ENCODE measurements around the gene HDAC3.

The HDAC3 gene

DNA sequence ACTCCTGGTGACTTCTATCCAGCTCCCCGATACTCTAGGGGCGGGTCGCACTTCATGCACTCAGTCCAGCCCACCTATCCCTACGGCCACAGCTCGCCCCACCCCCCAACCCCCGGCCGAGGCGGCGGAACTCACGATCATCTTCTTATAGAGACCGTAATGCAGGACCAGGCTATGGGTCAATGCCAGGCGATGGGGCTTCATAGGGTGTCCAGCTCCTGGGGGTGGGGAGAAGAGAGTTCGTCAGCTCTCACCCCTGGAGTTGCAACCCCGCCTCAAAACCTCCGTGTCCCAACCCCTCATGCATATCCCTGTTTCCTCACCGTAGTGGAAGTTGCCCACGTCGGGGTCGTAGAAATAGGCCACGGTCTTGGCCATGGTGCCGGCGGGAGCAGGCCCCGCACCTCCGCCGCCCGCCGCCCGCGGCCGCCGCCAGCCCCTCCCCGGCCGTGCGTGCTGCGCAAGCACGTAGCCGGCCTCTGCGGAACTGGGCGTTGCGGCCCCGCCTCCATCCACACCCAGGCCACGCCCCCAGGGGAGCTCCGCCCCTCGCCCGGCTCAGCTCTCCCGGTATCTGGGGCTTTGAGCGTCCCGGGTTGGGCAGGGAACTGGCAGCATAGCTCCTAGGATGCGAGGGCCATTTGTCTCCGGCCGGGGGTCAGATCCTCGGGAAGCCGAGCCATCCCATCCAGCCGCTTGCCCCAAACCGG is at the start of gene HDAC3, which contains the start of gene RELL2:
Gene HDAC3 (minus strand): TSS at position 437 of the 710 bp plus-strand sequence. CDS start 59 bp downstream, at position 378.
Gene RELL2 (plus strand): TSS at position 585 of the 710 bp plus-strand sequence. CDS start 1,229 bp downstream, outside the sequence.
- peak; percentile 87 for DNase-seq (ENCODE audit: low read depth)

DNA sequence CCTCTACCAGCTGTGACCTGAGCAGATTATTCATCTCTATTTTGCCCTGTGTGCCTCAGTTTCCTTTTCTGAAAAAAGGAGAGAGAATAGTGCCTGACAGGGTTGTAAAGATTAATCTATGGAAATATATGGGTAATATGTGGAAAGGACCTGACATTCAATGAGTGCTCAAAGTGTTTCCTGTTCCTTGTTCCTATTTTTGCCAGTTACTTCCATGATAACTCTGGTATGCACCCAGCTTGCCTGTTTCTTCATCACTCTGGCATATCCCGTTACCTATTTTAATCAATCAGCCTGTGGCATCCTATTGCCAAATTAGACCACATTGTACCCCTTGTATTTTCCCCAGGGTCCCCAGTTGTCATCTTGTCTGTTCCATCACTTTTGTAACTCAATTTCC is 48.9 kb upstream of the HDAC3 start:
- no peak for DNase-seq (ENCODE audit: low read depth)

DNA sequence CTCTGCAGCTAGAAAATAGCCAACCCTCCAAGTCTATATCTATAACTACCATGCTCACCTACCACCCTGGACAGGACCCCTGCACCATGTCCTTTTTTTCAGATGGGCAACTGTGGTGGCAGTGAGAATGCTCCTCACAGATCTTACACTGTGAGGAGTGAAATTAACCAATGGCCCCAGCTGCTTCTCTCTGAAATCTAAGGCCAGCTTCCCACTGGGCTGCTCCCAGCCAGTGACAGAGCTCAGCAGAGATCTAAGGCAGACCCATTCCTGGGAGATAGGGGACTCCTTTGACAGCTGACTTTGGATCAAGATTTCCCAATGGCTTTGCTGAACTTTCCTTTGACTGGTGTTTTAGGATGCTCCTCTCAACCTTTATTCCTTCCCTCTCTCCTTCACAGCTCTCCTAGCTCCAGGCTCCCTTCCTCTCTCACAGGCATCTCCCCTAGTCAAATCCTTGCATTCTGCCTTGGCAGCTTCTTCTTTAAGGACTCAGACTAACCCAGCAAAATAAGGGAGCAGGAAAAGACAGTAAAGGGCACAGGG is 47.0 kb upstream of the HDAC3 start:
- no peak for DNase-seq (ENCODE audit: low read depth)

DNA sequence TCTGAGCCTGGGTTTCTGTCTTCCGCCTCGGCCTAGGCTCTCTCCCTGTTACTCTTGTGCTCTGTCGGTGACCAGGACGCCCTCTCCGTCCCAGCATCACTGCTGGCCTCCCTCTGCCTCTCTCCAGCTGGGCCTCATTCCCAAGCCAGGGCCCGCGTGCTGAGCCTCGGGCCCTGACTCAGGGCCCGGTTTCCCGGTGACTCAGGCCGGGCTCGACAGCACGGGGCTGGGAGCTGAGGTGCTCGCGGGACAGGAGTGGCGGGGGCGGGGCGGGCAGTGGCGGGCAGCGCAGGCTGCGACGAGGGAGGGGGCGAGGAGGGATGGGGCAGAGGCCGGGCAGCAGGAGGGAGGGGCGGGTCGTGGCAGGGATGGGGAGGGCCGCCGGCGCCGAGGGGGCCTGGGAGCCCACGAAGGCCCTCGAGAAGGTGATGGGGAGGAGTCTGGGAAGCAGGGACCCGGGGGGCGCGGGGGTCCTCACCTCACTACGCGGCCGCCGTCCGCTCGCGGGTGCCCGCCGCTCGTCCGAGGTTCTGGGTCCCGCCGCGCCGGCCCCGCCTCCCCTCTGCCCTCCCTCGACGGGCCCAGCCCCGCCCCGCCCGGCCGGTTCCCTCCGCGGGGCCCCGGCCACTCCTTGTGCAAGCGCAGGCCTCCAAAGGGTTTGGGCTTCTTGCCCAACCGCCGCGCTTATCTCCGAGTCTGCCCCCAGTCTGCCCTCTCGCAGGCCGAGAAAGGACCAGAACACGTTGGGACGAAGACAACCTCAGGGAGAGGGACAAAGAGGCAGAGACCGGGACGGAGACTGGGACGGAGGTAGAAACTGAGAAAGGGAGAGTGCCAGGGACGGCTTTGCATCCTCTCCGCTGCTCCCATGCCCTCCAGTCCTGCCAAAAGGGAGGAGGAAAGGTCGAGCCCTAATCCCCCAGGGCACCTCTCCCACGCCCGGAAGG is 45.3 kb upstream of the HDAC3 start, which contains the start of gene ARAP3:
Gene ARAP3 (minus strand): TSS at position 536 of the 947 bp plus-strand sequence. CDS start 1,744 bp downstream, outside the sequence.
- no peak for DNase-seq (ENCODE audit: low read depth)

DNA sequence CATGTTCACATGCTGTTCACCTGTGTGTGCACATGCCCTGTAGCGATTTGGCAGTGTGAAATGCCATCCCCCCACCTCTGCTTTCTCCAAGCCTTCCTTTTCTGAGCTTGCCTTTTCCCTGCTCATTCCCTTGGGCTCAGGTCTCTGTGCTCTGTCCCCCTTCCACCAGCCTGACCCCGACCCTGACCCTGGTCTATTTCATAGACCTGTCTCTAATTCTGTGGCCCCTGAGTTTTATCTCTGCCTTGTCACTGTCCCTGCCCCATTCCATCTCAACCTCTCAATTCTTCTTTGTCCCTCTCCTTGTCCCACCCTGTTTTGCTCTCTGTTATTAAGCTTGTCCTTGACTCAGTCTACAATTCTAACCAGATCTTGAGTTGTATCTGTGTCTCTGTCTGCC is 44.6 kb upstream of the HDAC3 start:
- DNase-seq (ENCODE audit: low read depth), result no peak

DNA sequence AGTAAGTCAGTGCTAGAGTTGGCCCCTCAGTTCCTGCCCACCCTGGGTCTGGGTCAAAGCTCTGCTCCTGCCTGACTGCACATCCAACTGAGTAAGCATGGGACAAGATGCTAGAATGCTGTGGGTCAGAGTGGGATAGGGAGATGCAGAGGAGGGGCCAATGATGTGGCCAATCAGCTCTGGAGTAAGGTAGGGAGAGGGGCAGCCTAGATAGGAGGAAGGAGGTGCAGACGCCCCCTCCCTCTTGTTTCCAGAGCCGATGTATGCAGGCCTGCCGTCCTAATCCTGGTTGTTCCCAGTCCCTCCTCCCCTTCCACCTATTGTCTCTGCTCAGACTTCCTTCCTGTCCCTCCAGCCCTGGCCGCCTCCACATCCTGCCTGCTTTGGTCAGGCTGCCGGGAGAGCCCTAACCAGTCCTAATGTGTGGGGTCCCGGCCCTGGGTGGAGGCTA is 44.1 kb upstream of the HDAC3 start:
- no peak for DNase-seq (ENCODE audit: low read depth)

DNA sequence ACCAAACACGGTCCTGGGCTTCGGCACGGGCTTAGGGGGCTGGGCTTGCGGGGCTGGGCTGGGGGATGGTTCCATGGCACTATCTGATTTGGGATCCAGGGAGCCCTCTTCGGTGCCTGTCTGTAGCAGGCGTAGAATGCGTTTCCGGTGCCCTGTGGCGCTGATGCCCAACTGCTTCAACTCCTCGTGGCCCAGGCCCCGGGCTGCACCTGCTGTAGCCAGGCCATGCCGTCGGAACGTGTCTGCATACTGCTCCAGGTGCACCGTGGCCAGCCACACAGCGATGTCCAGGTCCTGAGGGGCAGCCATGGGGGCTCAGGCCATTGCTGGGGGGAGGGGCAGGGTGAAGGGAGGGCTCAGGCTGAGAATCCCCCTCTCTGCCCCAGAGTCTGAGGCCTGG is 43.5 kb upstream of the HDAC3 start:
- DNase-seq (ENCODE audit: low read depth), result no peak

DNA sequence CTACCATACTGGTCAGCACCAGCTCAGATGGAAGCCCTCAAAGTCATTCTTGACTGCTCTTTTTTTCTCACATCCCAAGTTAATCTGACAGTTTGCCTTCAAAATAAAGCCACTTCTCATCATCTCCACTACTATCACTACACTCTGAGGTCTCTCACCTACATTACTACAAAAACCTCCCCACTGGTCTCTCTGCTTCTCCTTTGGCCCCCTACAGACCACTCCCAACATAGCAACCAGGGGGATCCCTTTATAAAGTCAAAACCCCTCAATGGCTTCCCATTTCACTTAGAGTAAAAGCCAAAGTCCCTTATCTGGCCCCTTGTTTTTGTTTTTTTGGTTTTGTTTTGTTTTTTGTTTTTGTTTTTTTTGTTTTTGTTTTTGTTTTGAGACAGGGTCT is 40.8 kb upstream of the HDAC3 start:
- DNase-seq (ENCODE audit: low read depth), result no peak

DNA sequence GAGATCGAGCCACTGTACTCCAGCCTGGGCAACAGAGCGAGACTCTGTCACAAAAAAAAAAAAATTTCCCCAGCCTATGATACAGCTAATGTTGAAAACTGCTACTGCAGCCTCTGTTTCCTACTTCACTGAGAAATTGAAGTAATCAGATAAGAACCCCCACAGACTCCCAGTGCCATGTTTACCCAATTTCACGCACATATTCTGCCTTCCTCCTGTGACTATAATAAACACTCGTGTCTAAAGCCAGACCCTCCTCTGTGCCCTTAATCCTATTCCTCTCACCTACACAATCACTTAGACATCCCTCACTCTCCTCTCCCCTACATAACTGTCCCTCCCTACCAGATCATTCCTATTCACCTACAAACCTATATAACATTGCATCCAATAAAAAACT is 39.0 kb upstream of the HDAC3 start:
- DNase-seq (ENCODE audit: low read depth), result no peak

DNA sequence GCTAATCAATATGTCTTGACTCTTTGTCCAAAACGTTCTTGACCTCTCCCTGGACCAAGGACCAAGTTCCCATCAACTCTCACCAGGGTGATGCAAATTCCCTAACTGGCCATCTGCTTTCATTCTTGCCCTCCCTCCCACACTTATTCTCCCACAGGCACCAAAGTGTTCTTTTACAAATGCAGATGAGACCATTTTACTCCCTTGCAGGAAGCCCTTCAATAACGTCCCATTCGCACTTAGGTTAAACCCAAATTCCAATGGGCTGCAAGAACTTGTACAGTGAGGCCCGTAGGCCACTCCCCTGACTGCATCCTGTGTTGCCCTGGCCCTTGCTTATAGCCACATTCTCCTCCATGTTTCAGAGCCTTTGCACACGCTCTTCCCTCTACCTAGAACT is 38.1 kb upstream of the HDAC3 start:
- no peak for DNase-seq (ENCODE audit: low read depth)

DNA sequence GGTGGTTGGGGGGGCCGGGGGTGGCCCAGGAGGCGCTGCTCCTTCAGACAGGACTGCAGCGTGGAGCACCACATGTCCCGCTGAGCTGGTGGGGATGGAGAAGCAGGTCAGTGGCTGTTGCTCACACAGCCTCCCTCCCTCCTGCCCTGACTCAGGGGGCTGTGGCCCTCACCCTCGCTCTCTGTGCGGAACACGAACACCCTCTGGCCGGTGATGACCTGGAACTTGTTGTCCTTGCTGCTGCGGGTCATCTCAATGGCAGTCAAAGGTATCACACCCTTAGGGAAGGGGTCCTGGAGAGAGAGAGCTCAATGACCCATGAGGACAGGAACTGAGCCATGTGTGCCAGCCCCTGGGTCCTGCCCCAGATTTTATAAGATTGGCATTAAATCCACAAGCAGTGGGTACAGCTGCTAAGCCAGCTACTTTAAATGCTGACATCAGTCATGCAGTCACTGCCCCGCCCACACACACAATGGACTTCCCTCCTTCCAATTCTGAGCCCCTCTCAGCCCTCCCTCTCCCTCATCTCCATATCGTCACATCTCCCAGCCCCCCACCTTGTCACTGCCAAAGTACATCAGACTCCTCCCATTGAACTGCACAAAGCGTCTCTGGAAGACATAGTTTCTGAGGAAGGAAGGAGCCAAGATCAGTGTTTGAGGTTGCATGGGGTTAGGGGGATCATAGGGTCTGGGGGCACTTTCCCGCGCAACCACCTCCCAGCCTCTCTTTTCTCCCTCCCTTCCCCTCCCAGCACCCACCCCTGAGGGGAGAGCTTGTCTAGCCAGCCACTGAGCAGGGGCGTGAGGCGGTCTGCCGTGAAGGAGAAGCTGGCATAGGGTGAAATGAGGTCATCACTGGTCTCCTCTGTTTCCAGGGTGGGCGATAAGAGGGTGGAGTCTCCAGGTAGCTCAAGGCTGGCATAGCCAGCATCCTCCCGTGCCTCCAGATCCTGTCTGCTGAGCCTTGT is 36.5 kb upstream of the HDAC3 start:
- DNase-seq (ENCODE audit: low read depth), result no peak

DNA sequence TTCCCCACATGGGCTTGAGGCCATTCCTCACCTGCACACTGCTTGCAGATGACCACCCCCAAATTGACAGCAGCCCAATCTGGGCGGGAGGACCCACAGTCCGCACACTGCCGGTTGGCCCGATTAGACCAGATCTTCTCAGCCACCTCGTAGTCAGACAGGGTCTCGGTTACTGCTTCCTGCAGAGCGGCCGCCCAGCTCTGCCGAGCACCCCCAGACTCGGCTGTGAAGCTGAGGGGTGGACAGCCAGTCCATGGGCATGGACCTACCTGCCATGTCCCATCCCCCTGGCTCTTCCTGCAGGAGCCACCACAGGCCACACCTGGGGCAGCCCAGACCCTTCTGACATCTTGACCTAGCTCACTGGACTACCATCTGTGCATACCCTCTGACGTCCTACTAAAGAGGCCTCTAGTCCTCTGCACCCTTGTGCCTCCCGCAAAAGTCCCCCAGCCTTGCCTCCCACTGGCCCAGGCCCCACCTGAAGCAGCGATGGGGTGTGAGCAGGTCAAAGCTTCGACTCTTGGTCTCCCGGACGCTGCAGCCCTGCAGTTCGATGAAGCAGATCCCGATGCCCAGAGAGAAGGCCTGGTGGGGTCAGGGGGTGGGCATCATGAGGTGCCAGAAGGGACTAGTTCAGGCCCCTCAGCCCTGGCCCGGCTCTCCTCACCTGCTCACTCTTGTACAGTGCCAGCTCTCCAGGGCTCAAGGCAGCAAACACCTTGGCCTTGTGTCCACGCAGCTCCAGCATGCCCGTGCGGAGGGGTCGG is 35.6 kb upstream of the HDAC3 start:
- DNase-seq (ENCODE audit: low read depth), result no peak

DNA sequence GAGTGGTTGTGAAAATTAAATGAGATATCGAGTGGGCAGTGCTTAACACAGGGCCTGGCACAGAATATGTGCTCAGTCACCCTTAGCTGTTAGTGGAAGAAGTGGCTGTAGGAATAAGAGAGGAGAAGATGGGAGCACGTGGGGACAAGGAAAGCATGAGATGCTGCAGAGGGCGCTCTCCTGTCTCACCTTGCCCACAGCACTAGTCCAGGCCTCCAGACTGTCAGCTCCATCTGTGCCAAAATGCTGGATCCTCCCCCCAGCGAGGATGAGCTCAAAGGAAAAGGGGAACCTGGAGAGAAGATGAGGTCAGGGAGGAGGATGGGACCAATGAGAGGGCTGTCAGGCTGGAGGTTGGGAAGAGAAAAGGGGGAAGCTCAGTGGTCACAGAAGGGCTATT is 32.9 kb upstream of the HDAC3 start:
- no peak for DNase-seq (ENCODE audit: low read depth)

DNA sequence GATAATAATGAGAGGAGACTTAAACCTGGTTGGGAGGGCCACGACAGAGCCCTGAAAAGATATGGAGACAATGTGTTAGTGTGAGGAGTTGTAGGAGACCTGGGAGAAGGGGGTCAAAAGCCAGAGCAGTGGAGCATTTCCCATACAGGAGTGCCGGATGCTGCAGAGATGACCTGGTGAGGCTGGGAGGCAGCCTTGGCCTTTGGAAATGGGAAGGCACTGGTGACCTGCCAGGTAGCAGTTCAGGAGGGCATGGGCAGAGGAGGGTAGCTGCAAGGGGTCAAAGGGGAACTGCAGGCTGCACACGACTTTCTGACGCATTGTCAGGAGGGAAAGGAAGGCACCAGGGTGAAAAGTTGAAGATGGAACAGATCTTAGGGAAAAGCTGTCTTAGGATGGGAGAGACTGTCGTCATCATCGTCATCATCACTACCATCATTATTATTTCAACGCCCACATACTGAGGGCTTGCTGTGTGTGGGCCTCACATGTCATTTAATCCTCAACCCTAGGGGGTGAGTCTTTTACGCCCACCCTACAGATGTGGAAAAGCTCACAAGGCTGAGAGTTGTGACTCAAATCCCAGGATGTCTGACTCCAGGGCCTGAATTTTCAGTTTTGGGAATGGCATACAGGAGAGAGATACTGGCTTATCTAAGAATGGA is 32.1 kb upstream of the HDAC3 start:
- no peak for DNase-seq (ENCODE audit: low read depth)

DNA sequence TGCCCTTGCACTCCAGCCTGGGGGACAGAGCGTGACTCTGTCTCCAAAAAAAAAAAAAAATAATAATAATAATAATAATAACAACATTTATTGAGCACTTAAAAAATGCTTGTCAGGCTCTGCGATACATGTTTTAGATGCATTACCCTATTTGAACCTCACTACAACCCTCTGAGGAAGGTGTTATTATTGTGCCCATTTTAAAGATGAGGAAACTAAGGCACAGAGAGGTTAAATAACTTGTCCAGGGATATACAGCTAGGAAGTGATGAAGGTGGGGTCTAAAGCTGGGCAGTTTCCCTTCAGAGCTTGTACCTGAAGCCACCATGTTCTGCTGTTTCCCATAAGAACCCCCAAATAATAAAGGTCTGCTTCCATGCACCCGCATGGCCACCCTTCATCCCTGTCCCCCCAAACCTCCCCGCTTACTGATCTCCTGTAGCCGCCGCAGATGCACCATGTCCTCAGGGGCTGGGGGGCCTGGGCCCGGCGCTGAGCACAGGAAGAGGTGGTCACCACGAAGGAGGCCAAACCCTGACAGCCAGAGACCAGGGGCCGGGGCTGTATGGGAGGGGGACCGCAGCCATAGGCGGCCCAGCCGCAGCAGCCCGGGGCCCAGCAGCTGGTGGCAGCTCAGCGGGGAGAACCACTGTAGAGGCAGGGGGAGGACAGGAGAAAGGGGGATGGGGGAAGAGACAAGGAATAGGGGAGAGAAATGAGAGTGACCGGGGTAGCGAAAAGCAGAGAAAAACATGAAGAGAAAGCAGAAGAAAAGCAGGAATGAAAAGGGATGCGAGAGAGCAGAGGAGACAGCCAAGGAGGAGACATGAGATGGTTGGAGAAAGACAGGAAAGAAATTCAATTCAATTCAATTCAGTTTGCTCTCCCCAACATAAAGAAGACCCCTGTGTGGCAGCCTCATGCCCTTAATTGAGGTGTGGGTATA is 29.6 kb upstream of the HDAC3 start:
- DNase-seq (ENCODE audit: low read depth), result no peak

DNA sequence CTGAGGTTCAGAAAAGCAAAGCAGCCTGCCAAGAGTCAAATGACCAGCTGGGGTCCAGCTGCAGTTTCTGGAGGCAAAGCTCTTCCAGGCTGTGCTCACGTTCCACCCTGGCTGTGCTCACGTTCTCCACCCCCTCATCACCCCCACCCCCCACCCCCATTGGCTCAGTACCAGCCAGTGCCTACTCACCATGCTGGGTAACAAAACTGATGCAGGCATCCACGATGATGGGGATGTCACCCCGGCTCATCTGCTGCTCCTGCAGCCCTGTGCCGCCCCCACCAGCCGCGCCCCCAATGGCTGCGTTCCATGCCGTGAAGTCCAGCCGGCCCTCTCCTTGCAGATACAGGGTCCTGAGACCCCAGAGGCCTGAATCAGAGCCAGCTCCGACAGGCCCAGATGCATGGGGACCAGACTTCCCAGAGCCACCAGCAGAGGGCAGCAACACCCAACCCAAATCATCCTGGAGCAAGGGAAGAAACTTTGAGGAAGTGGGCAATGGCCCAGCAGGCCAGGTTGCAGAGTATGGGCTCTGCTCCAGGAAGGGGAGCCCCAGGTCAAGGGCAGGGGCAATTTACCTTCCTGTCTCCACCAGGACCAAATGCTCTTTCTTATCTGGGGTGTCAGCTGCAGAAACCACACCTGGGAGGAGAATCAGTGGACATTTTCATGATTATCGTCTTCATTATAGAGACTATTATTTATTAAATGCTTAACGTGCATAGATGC is 28.2 kb upstream of the HDAC3 start:
- DNase-seq (ENCODE audit: low read depth), result peak; percentile 61

DNA sequence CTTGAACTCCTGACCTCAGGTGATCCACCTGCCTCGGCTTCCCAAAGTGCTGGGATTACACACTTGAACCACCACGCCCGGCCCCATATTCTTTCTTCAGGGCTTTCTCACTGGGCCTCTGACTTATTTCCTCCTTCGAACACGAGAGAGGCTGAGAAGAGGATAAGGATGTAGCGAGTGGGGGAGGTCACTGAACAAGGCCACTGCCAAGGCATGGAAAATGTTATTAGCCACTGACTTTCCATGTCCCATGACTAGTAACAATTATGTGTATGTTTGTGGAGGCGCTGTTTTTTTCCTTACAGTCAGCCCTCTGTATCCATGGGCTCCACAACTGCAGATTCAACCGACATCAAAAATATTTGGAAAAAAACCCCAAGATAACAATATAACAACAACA is 26.9 kb upstream of the HDAC3 start:
- no peak for DNase-seq (ENCODE audit: low read depth)

DNA sequence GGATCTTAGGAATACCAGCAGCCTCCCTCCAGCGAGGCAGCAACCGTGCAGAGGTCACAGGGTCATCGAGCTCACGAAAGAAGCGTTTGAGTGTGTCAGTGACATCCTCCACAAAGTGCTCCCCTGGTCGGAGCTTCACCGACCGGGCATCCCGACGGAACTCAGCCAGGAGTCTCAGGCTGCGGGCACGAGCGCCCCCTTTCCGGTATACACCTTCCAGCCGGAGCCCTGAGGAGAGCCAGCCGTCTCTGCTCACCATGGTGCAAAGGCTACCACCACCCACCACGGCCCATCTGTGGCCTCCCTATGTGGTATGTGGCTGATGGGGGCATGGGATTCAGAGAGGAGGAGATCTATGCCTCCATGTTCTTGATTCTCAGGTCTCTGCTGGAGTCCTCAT is 25.4 kb upstream of the HDAC3 start:
- DNase-seq (ENCODE audit: low read depth), result no peak
